CD14-positive monocyte (primary cell): ENCODE measurements around the gene CENATAC. TPM values are rescaled to one million over a fixed set of nuclear protein-coding genes. Genes with fewer than 3 reads are reported as not detected.

ENCODE experiments used
- DNase-seq, 3 donors: peaks; one replicate each; pipeline ENCODE4 v3.0.0-alpha.2; 2011 to 2022
- H2AFZ ChIP-seq: 2 replicates; pipeline ENCODE4 v1.6.0; 2012; ENCODE audit warnings: mild to moderate bottlenecking, low read depth, low read length, inconsistent platforms; ENCODE audit not compliant: insufficient read depth, poor library complexity, severe bottlenecking
- H3K27ac ChIP-seq, 2 donors: 1 replicate in 1 of 2; 2 replicates in 1 of 2; pipeline ENCODE4 v1.5.1; 2012 to 2013; ENCODE audit warnings: low read length in 2 of 2, control low read depth in 1 of 2, inconsistent platforms in 1 of 2, low read depth in 1 of 2, mild to moderate bottlenecking in 1 of 2
- H3K27me3 ChIP-seq, 2 donors: one replicate each; pipeline versions ENCODE4 v1.6.0 to v1.6.1; 2011 to 2013; ENCODE audit warnings: low read length in 2 of 2; ENCODE audit not compliant: control insufficient read depth in 2 of 2, insufficient read depth in 2 of 2
- H3K36me3 ChIP-seq, 2 donors: replicated peaks in 1 of 2; 1 replicate in 1 of 2; 2 replicates in 1 of 2; pipeline versions ENCODE4 v1.5.1 to v1.6.1; 2012 to 2013; ENCODE audit warnings: low read length in 2 of 2, control low read depth in 1 of 2, inconsistent platforms in 1 of 2, mild to moderate bottlenecking in 1 of 2; ENCODE audit not compliant: insufficient read depth in 2 of 2, control insufficient read depth in 1 of 2
- H3K4me1 ChIP-seq, 2 donors: 1 replicate in 1 of 2; 2 replicates in 1 of 2; pipeline versions ENCODE4 v1.5.1 to v1.6.1; 2012 to 2013; ENCODE audit warnings: low read length in 2 of 2, control low read depth in 1 of 2, inconsistent platforms in 1 of 2, mild to moderate bottlenecking in 1 of 2, moderate library complexity in 1 of 2; ENCODE audit not compliant: insufficient read depth in 2 of 2, control insufficient read depth in 1 of 2
- H3K4me2 ChIP-seq: replicated peaks from 2 replicates; pipeline ENCODE3; 2012; ENCODE audit warnings: low read length, moderate library complexity, mild to moderate bottlenecking; ENCODE audit not compliant: poor library complexity, severe bottlenecking; ENCODE audit errors: extremely low read depth
- H3K4me3 ChIP-seq, 3 experiments: fragments of 200-600 bp in 1 of 3; sonication (generic) in 1 of 3; replicated peaks in 1 of 3; 1 replicate in 2 of 3; 2 replicates in 1 of 3; pipeline ENCODE4 v1.5.1; 2011 to 2013; ENCODE audit warnings: low read length in 3 of 3, mild to moderate bottlenecking in 3 of 3, control low read depth in 2 of 3, low read depth in 2 of 3, inconsistent platforms in 1 of 3, moderate library complexity in 1 of 3
- H3K79me2 ChIP-seq: 2 replicates; pipeline ENCODE4 v1.6.0; 2012; ENCODE audit warnings: mild to moderate bottlenecking, control low read depth, inconsistent platforms, low read length, moderate library complexity; ENCODE audit not compliant: insufficient read depth
- H3K9ac ChIP-seq: 2 replicates; pipeline ENCODE4 v1.6.0; 2017; ENCODE audit warnings: low read length, mild to moderate bottlenecking; ENCODE audit not compliant: insufficient read depth, poor library complexity, severe bottlenecking
- H3K9me3 ChIP-seq, 2 donors: replicated peaks in 1 of 2; 1 replicate in 1 of 2; 2 replicates in 1 of 2; pipeline versions ENCODE4 v1.5.1 to v1.6.1; 2012 to 2013; ENCODE audit warnings: low read length in 2 of 2, control low read depth in 1 of 2; ENCODE audit not compliant: control insufficient read depth in 1 of 2, insufficient read depth in 1 of 2
- H4K20me1 ChIP-seq: 2 replicates; pipeline ENCODE4 v1.6.0; 2012; ENCODE audit warnings: mild to moderate bottlenecking, low read length, control low read depth, moderate library complexity; ENCODE audit not compliant: insufficient read depth
- H3K27ac Mint-ChIP-seq, 7 donors: one replicate each; pipeline ENCODE4 v1.8.0; 2020; ENCODE audit warnings: mild to moderate bottlenecking in 7 of 7, mixed read lengths in 7 of 7, moderate library complexity in 6 of 7, inconsistent platforms in 2 of 7
- H3K27me3 Mint-ChIP-seq, 3 donors: one replicate each; pipeline ENCODE4 v1.8.0; 2021 to 2022; ENCODE audit warnings: low read depth in 3 of 3, mild to moderate bottlenecking in 3 of 3, mixed read lengths in 3 of 3, moderate library complexity in 3 of 3, inconsistent platforms in 1 of 3
- H3K36me3 Mint-ChIP-seq, 2 donors: one replicate each; pipeline ENCODE4 v1.8.0; 2020; ENCODE audit warnings: mixed read lengths in 2 of 2, inconsistent platforms in 1 of 2, mild to moderate bottlenecking in 1 of 2
- H3K4me1 Mint-ChIP-seq: one replicate; pipeline ENCODE4 v1.8.0; 2020; ENCODE audit warnings: mild to moderate bottlenecking, mixed read lengths
- H3K4me3 Mint-ChIP-seq, 2 donors: one replicate each; pipeline ENCODE4 v1.8.0; 2020; ENCODE audit warnings: mild to moderate bottlenecking in 2 of 2, mixed read lengths in 2 of 2, moderate library complexity in 1 of 2
- H3K9me3 Mint-ChIP-seq, 7 donors: one replicate each; pipeline ENCODE4 v1.8.0; 2020 to 2022; ENCODE audit warnings: mixed read lengths in 7 of 7, mild to moderate bottlenecking in 6 of 7, moderate library complexity in 6 of 7, inconsistent platforms in 2 of 7
- CTCF ChIP-seq: fragments of 200-600 bp; IDR thresholded peaks from one replicate; pipeline ENCODE4 v1.8.0; 2022; ENCODE audit warnings: antibody characterized with exemption, mild to moderate bottlenecking
- WGBS: methylation state at CpG from one replicate; pipeline ENCODE4 v1.1.5; 2013; ENCODE audit warnings: missing lambda C conversion rate; ENCODE audit not compliant: insufficient coverage; 5-methylcytosine and 5-hydroxymethylcytosine counted together
- intact Hi-C, 2 donors: fragments of 100-400 bp; cut with micrococcal nuclease; formaldehyde crosslinking; loops; one replicate each; pipeline versions ENCODE4 v1.15.0 to v1.15.1; 2023
- polyA plus RNA-seq, 3 donors: library from polyadenylated mRNA; depleted of rRNA in 1 of 3; unstranded in 2 of 3; stranded (reverse) in 1 of 3; fragments of 300-500 nt in 2 of 3; fragments of >200 nt in 1 of 3; fragmentation: Illumina TruSeq in 2 of 3; gene quantifications; 1 replicate in 2 of 3; 2 replicates in 1 of 3; pipeline ENCODE4 v1.2.3, GENCODE V29; 2012 to 2021

CENATAC gene
- polyA plus RNA-seq, 3 donors: 2.7 to 47.8 (median 4.1) TPM

GRCh38 chr11:118971646-118972045 is 26.3 kb upstream of the CENATAC start, which contains the start of gene FOXR1:
TSS of gene FOXR1 (plus strand) at chr11:118971761. CDS start at chr11:118971932, 171 bp downstream.
- Histone ChIP-seq H3K9ac (no peak within 1 kb of the TSS), H3K9me3 (peaks cover 0 to 3% of the 10 kb centered on the region in 2 donors), H3K4me2 (no peak within 1 kb of the TSS), H3K4me1 (no peaks in the 10 kb centered on the region), H3K27ac (no peak within 1 kb of the TSS), H4K20me1 (no peaks in the 10 kb centered on the region), H3K27me3 (peaks cover 0 to 4% of the 10 kb centered on the region in 2 donors), H3K79me2 (no peaks in the 10 kb centered on the region), H2AFZ (no peak within 1 kb of the TSS), H3K4me3 (no peak within 1 kb of the TSS), H3K36me3 (no peaks in the 10 kb centered on the region)
- no peaks in the 10 kb centered on the region for H3K4me1 Mint-ChIP-seq
- TF ChIP-seq CTCF: no peak
- WGBS: 44% methylated on average over 25 of the region's 33 CpGs
- peaks cover 0 to 14% (median 3%) of the 10 kb centered on the region in 7 donors for H3K9me3 Mint-ChIP-seq
- intact Hi-C loops: no loop called here
- no peak for DNase-seq
- H3K27me3 Mint-ChIP-seq: peaks cover 16 to 32% (median 19%) of the 10 kb centered on the region in 3 donors
- no peak within 1 kb of the TSS for H3K27ac Mint-ChIP-seq
- H3K4me3 Mint-ChIP-seq: peak within 1 kb of the TSS in 1 of 2 donors; percentile 16
- H3K36me3 Mint-ChIP-seq: no peaks in the 10 kb centered on the region

- no peak overlapping the region for H3K4me3 ChIP-seq
- H2AFZ ChIP-seq: no peak overlapping the region
- no peaks in the 10 kb centered on the region for H3K79me2 ChIP-seq
- H3K4me2 ChIP-seq: no peak overlapping the region
- no peaks in the 10 kb centered on the region for H3K4me1 Mint-ChIP-seq
- intact Hi-C loops: no loop called here
- WGBS: 92% methylated on average over 2 of the region's 2 CpGs
- no peak overlapping the region for H3K4me3 Mint-ChIP-seq
- peaks cover 0 to 4% of the 10 kb centered on the region in 2 donors for H3K27me3 ChIP-seq
- H3K27ac Mint-ChIP-seq: no peak overlapping the region
- peaks cover 0 to 3% of the 10 kb centered on the region in 2 donors for H3K9me3 ChIP-seq
- no peaks in the 10 kb centered on the region for H3K36me3 Mint-ChIP-seq
- no peak for DNase-seq
- H3K4me1 ChIP-seq: no peaks in the 10 kb centered on the region
- no peaks in the 10 kb centered on the region for H3K36me3 ChIP-seq
- no peak overlapping the region for H3K9ac ChIP-seq
- TF ChIP-seq CTCF: no peak
- peaks cover 15 to 32% (median 22%) of the 10 kb centered on the region in 3 donors for H3K27me3 Mint-ChIP-seq
- H3K9me3 Mint-ChIP-seq: peaks cover 0 to 14% (median 3%) of the 10 kb centered on the region in 7 donors
- H4K20me1 ChIP-seq: no peaks in the 10 kb centered on the region
- no peak overlapping the region for H3K27ac ChIP-seq
Observed at GRCh38 chr11:118973985-118974384, 24.0 kb upstream of the CENATAC start.
